B cell (primary cell): ENCODE data around the gene CAMSAP2. TPM values are rescaled to one million over a fixed set of nuclear protein-coding genes. Genes with fewer than 3 reads are reported as not detected.

ENCODE experiments used
- ATAC-seq: fragments of 200-7000 bp; cut with Tn5 transposase; one replicate; pipeline ENCODE4 v1.10.0; 2021; ENCODE audit warnings: low read depth, mild to moderate bottlenecking, moderate number of reproducible peaks, moderate library complexity
- CTCF ChIA-PET: fragments of 350-600 bp; sonication (Branson Sonifier 250); formaldehyde crosslinking; loops from one replicate; lab custom pipeline; 2021; ENCODE audit warnings: antibody characterized with exemption, inconsistent platforms; lab: Charles Lee
- POLR2A ChIA-PET: fragments of 350-600 bp; sonication (Branson Sonifier 250); formaldehyde crosslinking; loops from one replicate; lab custom pipeline; 2021; ENCODE audit warnings: antibody characterized with exemption; lab: Charles Lee
- DNase-seq: peaks from one replicate; pipeline ENCODE4 v3.0.0; 2013
- H2AFZ ChIP-seq: 2 replicates; pipeline ENCODE4 v1.6.1; 2012; ENCODE audit warnings: mild to moderate bottlenecking, low read depth, low read length; ENCODE audit not compliant: insufficient read depth, poor library complexity, severe bottlenecking
- H3K27ac ChIP-seq, 2 donors: 1 replicate in 1 of 2; 2 replicates in 1 of 2; pipeline ENCODE4 v1.5.1; 2012 to 2013; ENCODE audit warnings: low read length in 2 of 2, mild to moderate bottlenecking in 2 of 2, moderate library complexity in 1 of 2
- H3K27me3 ChIP-seq, 4 experiments: fragments of 200-600 bp in 1 of 4; sonication (generic) in 1 of 4; replicated peaks in 1 of 4; 1 replicate in 2 of 4; 2 replicates in 2 of 4; pipeline versions ENCODE4 v1.6.1 to v1.7.0; 2013 to 2016; ENCODE audit warnings: low read length in 3 of 4, mild to moderate bottlenecking in 2 of 4, mixed read lengths in 1 of 4, moderate library complexity in 1 of 4; ENCODE audit not compliant: insufficient read depth in 4 of 4, control insufficient read depth in 3 of 4; ENCODE audit errors: control extremely low read depth in 1 of 4
- H3K36me3 ChIP-seq, 2 experiments: replicated peaks in 1 of 2; 1 replicate in 1 of 2; 2 replicates in 1 of 2; pipeline versions ENCODE4 v1.6.1 to v1.7.1; 2013; ENCODE audit warnings: low read length in 1 of 2; ENCODE audit not compliant: insufficient read depth in 2 of 2, control insufficient read depth in 1 of 2; ENCODE audit errors: control extremely low read depth in 1 of 2, extremely low read depth in 1 of 2
- H3K4me1 ChIP-seq, 2 donors: fragments of 200-600 bp in 1 of 2; sonication (generic) in 1 of 2; 1 replicate in 1 of 2; 2 replicates in 1 of 2; pipeline versions ENCODE4 v1.5.1 to v1.6.1; 2013 to 2017; ENCODE audit warnings: low read length in 2 of 2; ENCODE audit not compliant: control insufficient read depth in 2 of 2, insufficient read depth in 2 of 2
- H3K4me2 ChIP-seq: replicated peaks from 2 replicates; pipeline ENCODE3; 2012; ENCODE audit warnings: mild to moderate bottlenecking, low read depth, low read length; ENCODE audit not compliant: poor library complexity, severe bottlenecking
- H3K4me3 ChIP-seq, 5 experiments: fragments of 200-600 bp in 1 of 5; sonication (generic) in 1 of 5; 1 replicate in 3 of 5; 2 replicates in 2 of 5; pipeline versions ENCODE4 v1.5.1 to v1.7.0; 2011 to 2016; ENCODE audit warnings: low read length in 4 of 5, mild to moderate bottlenecking in 4 of 5, low read depth in 2 of 5, control low read depth in 1 of 5, moderate library complexity in 1 of 5; ENCODE audit not compliant: insufficient read depth in 1 of 5; ENCODE audit errors: control extremely low read depth in 1 of 5, extremely low read depth in 1 of 5
- H3K79me2 ChIP-seq: fragments of 200-600 bp; sonication (generic); one replicate; pipeline ENCODE4 v1.6.0; 2016; ENCODE audit warnings: low read length; ENCODE audit not compliant: control insufficient read depth, insufficient read depth
- H3K9ac ChIP-seq: fragments of 200-600 bp; sonication (generic); 2 replicates; pipeline ENCODE4 v1.6.1; 2017; ENCODE audit warnings: mild to moderate bottlenecking, low read length, moderate library complexity
- H3K9me3 ChIP-seq, 3 donors: one replicate each; pipeline versions ENCODE4 v1.6.1 to v1.7.1; 2013; ENCODE audit warnings: low read length in 2 of 3; ENCODE audit not compliant: control insufficient read depth in 2 of 3, insufficient read depth in 1 of 3; ENCODE audit errors: control extremely low read depth in 1 of 3
- H4K20me1 ChIP-seq: 2 replicates; pipeline ENCODE4 v1.6.0; 2012; ENCODE audit warnings: mild to moderate bottlenecking, low read length; ENCODE audit not compliant: insufficient read depth, control insufficient read depth, poor library complexity, severe bottlenecking
- H3K27ac Mint-ChIP-seq: one replicate; pipeline ENCODE4 v1.8.0; 2021; ENCODE audit warnings: mixed read lengths
- H3K27me3 Mint-ChIP-seq: one replicate; pipeline ENCODE4 v1.8.0; 2021; ENCODE audit warnings: mixed read lengths
- H3K4me1 Mint-ChIP-seq: one replicate; pipeline ENCODE4 v1.8.0; 2021; ENCODE audit warnings: mixed read lengths
- H3K4me3 Mint-ChIP-seq: one replicate; pipeline ENCODE4 v1.8.0; 2021; ENCODE audit warnings: mixed read lengths
- H3K9me3 Mint-ChIP-seq: one replicate; pipeline ENCODE4 v1.8.0; 2022; ENCODE audit warnings: mixed read lengths; ENCODE audit not compliant: insufficient read depth
- EZH2 ChIP-seq: IDR thresholded peaks from 2 replicates; pipeline ENCODE4 v1.6.1; 2012; ENCODE audit warnings: borderline replicate concordance, low read depth, mild to moderate bottlenecking, moderate library complexity, low read length; ENCODE audit not compliant: insufficient read depth, poor library complexity, severe bottlenecking
- WGBS: methylation state at CpG from one replicate; pipeline ENCODE4 v1.1.5; 2013; ENCODE audit warnings: missing lambda C conversion rate; ENCODE audit not compliant: insufficient coverage; 5-methylcytosine and 5-hydroxymethylcytosine counted together
- intact Hi-C: fragments of 100-400 bp; cut with micrococcal nuclease; formaldehyde crosslinking; loops from one replicate; pipeline ENCODE4 v1.10.0; 2022
- polyA plus RNA-seq: library from polyadenylated mRNA; depleted of rRNA; stranded (reverse); fragments of >200 nt; gene quantifications from 2 replicates; pipeline ENCODE4 v1.2.3, GENCODE V29; 2012
- total RNA-seq, 2 donors: library from RNA; stranded (reverse); fragments of 120-200 nt in 1 of 2; gene quantifications; 1 replicate in 1 of 2; 2 replicates in 1 of 2; pipeline versions ENCODE4 v1.2.3 to v1.2.4, GENCODE V29; 2013 to 2022
- TF ChIP-seq, protein P1 (sequence below): fragments of 200-600 bp; IDR thresholded peaks from one replicate; pipeline ENCODE4 v1.8.0; 2022; ENCODE audit warnings: antibody characterized with exemption, mild to moderate bottlenecking

CAMSAP2 gene
- total and polyA plus RNA-seq, 2 donors (not counting 1 experiment from before 2014, with no cell fraction given), result 0.10 to 2.1 TPM

DNA sequence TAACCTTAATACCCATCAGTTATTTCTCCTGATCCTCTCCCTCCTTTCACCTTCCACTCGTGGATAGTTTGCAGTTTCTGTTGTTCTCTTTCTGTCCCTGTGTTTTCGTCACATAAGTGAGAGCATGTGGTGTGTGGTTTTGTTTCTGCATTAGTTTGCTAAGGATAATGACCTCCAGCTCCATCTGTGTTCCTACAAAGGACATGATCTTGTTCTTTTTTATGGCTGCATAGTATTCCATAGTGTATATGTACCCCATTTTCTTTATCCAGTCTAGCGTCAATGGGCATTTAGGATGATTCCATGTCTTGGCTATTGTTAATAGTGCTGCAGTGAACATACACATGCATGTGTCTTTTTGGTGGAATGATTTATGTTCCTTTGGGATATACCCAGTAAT lies 97.5 kb downstream of the CAMSAP2 start:
- no peak for TF ChIP-seq EZH2
- TF ChIP-seq, protein P1, sequence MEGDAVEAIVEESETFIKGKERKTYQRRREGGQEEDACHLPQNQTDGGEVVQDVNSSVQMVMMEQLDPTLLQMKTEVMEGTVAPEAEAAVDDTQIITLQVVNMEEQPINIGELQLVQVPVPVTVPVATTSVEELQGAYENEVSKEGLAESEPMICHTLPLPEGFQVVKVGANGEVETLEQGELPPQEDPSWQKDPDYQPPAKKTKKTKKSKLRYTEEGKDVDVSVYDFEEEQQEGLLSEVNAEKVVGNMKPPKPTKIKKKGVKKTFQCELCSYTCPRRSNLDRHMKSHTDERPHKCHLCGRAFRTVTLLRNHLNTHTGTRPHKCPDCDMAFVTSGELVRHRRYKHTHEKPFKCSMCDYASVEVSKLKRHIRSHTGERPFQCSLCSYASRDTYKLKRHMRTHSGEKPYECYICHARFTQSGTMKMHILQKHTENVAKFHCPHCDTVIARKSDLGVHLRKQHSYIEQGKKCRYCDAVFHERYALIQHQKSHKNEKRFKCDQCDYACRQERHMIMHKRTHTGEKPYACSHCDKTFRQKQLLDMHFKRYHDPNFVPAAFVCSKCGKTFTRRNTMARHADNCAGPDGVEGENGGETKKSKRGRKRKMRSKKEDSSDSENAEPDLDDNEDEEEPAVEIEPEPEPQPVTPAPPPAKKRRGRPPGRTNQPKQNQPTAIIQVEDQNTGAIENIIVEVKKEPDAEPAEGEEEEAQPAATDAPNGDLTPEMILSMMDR, result no peak
- no peak for DNase-seq
- Histone ChIP-seq H4K20me1 (no peaks in the 10 kb centered on the region), H3K27ac (no peak overlapping the region), H2AFZ (no peak overlapping the region), H3K4me3 (no peak overlapping the region), H3K9ac (no peak overlapping the region), H3K79me2 (no peaks in the 10 kb centered on the region), H3K4me1 (no peaks in the 10 kb centered on the region), H3K27me3 (no peaks in the 10 kb centered on the region), H3K9me3 (no peaks in the 10 kb centered on the region), H3K4me2 (no peak overlapping the region), H3K36me3 (no peaks in the 10 kb centered on the region)
- intact Hi-C loops, result loop anchor here (10.0 kb wide), 1 partner anchor 281 kb away; no protein-coding TSS in a partner anchor
- Mint-ChIP-seq H3K4me3 (no peak overlapping the region), H3K27me3 (peaks cover 2% of the 10 kb centered on the region), H3K9me3 (no peaks in the 10 kb centered on the region), H3K4me1 (no peaks in the 10 kb centered on the region), H3K27ac (no peak overlapping the region)
- CTCF ChIA-PET, result interaction anchor here (1.0 to 1.7 kb wide), 3 partner anchors 15 to 274 kb away, joined by 3 to 4 read pairs (median 4); no protein-coding TSS in a partner anchor
- POLR2A ChIA-PET, result no interaction called here
- WGBS, result 100% methylated on average over 1 of the region's 3 CpGs
- no peak for ATAC-seq

DNA sequence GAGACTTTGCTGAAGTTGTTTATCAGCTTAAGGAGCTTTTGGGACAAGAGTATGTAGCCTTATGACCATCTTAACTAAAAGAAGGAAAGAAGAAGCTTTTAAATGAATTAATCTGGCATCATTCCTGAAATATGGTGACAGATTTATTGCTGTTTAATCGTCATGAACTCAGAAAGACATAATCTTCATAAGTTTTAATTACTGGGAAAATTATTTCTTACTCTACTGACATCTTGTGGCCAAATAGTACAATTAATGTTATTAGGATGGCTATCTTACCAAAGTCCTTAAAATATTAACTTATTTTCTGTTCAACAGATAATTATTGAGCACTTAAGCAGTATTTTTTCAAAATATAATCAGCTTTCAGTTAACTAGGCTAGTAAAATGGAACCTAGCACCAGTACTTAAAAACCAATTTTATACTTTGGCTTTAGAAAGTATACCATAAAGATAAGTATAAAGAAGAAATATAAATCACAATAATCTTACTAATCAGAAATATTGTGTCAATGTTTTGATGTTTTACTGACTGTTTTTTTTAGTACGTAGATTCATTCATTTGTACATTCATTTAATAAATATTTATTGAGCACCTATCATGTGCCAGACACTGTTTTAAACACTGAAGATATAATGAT lies 99.4 kb downstream of the CAMSAP2 start:
- no peaks in the 10 kb centered on the region for H4K20me1 ChIP-seq
- no CpG with 5 or more reads among the region's 2 CpGs for WGBS
- Mint-ChIP-seq H3K4me1 (no peaks in the 10 kb centered on the region), H3K9me3 (no peaks in the 10 kb centered on the region), H3K4me3 (no peak overlapping the region), H3K27me3 (no peaks in the 10 kb centered on the region), H3K27ac (no peak overlapping the region)
- no peak overlapping the region for H2AFZ ChIP-seq
- no peaks in the 10 kb centered on the region for H3K4me1 ChIP-seq
- H3K27me3 ChIP-seq, result no peaks in the 10 kb centered on the region
- intact Hi-C loops, result loop anchor here (1.0 to 10.0 kb wide), 2 partner anchors 216 to 283 kb away; no protein-coding TSS in a partner anchor
- peak; percentile 8 for DNase-seq
- H3K9me3 ChIP-seq, result no peaks in the 10 kb centered on the region
- ATAC-seq, result no peak
- CTCF ChIA-PET, result interaction anchor here (0.8 to 3.3 kb wide), 6 partner anchors 13 to 282 kb away, joined by 3 to 14 read pairs (median 5); no protein-coding TSS in a partner anchor
- H3K79me2 ChIP-seq, result no peaks in the 10 kb centered on the region
- TF ChIP-seq, protein P1, result peak; percentile 73
- TF ChIP-seq EZH2, result no peak
- H3K4me3 ChIP-seq, result no peak overlapping the region
- H3K9ac ChIP-seq, result no peak overlapping the region
- no peak overlapping the region for H3K27ac ChIP-seq
- H3K36me3 ChIP-seq, result no peaks in the 10 kb centered on the region
- POLR2A ChIA-PET, result no interaction called here
- no peak overlapping the region for H3K4me2 ChIP-seq
